CD4-positive, alpha-beta memory T cell (primary cell): Measurements from ENCODE around the gene AIG1. TPM values are rescaled to one million over a fixed set of nuclear protein-coding genes. Genes with fewer than 3 reads are reported as not detected.

ENCODE experiments used
- CTCF ChIA-PET: fragments of 350-600 bp; sonication (Branson Sonifier 250); formaldehyde crosslinking; loops from one replicate; lab custom pipeline; 2021; ENCODE audit warnings: inconsistent platforms; ENCODE audit not compliant: partially characterized antibody; lab: Charles Lee
- POLR2A ChIA-PET: fragments of 350-600 bp; sonication (Branson Sonifier 250); formaldehyde crosslinking; loops from one replicate; lab custom pipeline; 2021; ENCODE audit not compliant: partially characterized antibody; lab: Charles Lee
- DNase-seq, 5 donors: peaks; one replicate each; pipeline versions ENCODE4 v3.0.0 to v3.0.0-alpha.2; 2020 to 2022; ENCODE audit warnings: mixed read lengths in 1 of 5
- H3K27ac ChIP-seq: one replicate; pipeline ENCODE4 v1.7.0; 2013; ENCODE audit warnings: low read depth, low read length
- H3K27me3 ChIP-seq: 2 replicates; pipeline ENCODE4 v1.7.0; 2013; ENCODE audit warnings: mild to moderate bottlenecking, low read length, moderate library complexity; ENCODE audit not compliant: insufficient read depth
- H3K36me3 ChIP-seq: 2 replicates; pipeline ENCODE4 v1.7.0; 2013; ENCODE audit warnings: mild to moderate bottlenecking, low read length, moderate library complexity; ENCODE audit not compliant: insufficient read depth
- H3K4me1 ChIP-seq: 2 replicates; pipeline ENCODE4 v1.7.0; 2013; ENCODE audit warnings: mild to moderate bottlenecking, low read length, moderate library complexity; ENCODE audit not compliant: insufficient read depth
- H3K4me3 ChIP-seq, 2 donors: one replicate each; pipeline ENCODE4 v1.7.0; 2013; ENCODE audit warnings: low read length in 2 of 2, mild to moderate bottlenecking in 1 of 2
- H3K9me3 ChIP-seq, 2 donors: one replicate each; pipeline ENCODE4 v1.7.0; 2013; ENCODE audit warnings: low read length in 2 of 2, control low read depth in 1 of 2; ENCODE audit not compliant: control insufficient read depth in 1 of 2
- H3K27ac Mint-ChIP-seq, 7 donors: one replicate each; pipeline ENCODE4 v1.8.0; 2020 to 2021; ENCODE audit warnings: mixed read lengths in 7 of 7, mild to moderate bottlenecking in 6 of 7, inconsistent platforms in 3 of 7, moderate library complexity in 3 of 7
- H3K27me3 Mint-ChIP-seq, 2 donors: one replicate each; pipeline ENCODE4 v1.8.0; 2020 to 2021; ENCODE audit warnings: mixed read lengths in 2 of 2
- H3K36me3 Mint-ChIP-seq, 2 donors: one replicate each; pipeline ENCODE4 v1.8.0; 2020 to 2021; ENCODE audit warnings: mixed read lengths in 2 of 2, inconsistent platforms in 1 of 2, mild to moderate bottlenecking in 1 of 2
- H3K4me1 Mint-ChIP-seq, 4 donors: one replicate each; pipeline ENCODE4 v1.8.0; 2020 to 2021; ENCODE audit warnings: mixed read lengths in 4 of 4, mild to moderate bottlenecking in 1 of 4
- H3K4me3 Mint-ChIP-seq, 8 donors: one replicate each; pipeline ENCODE4 v1.8.0; 2020 to 2021; ENCODE audit warnings: mixed read lengths in 8 of 8, mild to moderate bottlenecking in 7 of 8, moderate library complexity in 6 of 8, inconsistent platforms in 3 of 8
- H3K9me3 Mint-ChIP-seq, 8 donors: one replicate each; pipeline ENCODE4 v1.8.0; 2020 to 2021; ENCODE audit warnings: mixed read lengths in 8 of 8, mild to moderate bottlenecking in 5 of 8, inconsistent platforms in 3 of 8, moderate library complexity in 1 of 8
- intact Hi-C: fragments of 100-400 bp; cut with micrococcal nuclease; formaldehyde crosslinking; loops from one replicate; pipeline ENCODE4 v1.15.1; 2023
- polyA plus RNA-seq, 2 donors: library from polyadenylated mRNA; unstranded; fragments of 300-500 nt; fragmentation: Illumina TruSeq; gene quantifications; one replicate each; pipeline ENCODE4 v1.2.3, GENCODE V29; 2021
- total RNA-seq, 2 experiments: library from RNA; stranded (reverse); gene quantifications; one replicate each; pipeline ENCODE4 v1.2.3, GENCODE V29; 2021

Gene AIG1
- total and polyA plus RNA-seq, 4 experiments from 2014 or later, result 9.6 to 21.5 (median 15.3) TPM

DNA sequence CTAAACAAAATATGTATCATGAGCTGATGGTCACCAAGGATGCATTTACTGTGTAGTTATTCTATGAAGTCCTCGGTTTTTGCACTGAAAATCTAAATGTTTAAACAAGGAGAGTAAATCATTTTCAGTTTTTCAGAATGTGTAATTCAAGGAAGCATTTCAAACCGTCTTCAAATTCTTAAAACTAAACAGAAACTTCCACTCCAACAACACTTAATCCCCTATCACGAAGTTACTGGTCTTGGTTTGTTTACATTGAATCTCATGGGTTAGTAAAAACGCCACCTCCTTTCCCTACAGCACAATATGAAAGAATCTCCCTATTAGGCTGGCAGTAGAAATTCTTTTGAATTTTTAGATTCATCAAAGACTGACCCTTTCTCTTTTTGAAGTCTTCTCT lies 192.9 kb downstream of the AIG1 start:
- Histone ChIP-seq H3K9me3 (no peaks in the 10 kb centered on the region), H3K27me3 (no peaks in the 10 kb centered on the region), H3K4me1 (no peaks in the 10 kb centered on the region), H3K4me3 (no peak overlapping the region), H3K27ac (no peak overlapping the region), H3K36me3 (no peaks in the 10 kb centered on the region)
- Mint-ChIP-seq H3K27me3 (no peaks in the 10 kb centered on the region), H3K36me3 (peaks cover 0 to 21% of the 10 kb centered on the region in 2 donors), H3K4me1 (no peaks in the 10 kb centered on the region), H3K9me3 (peaks cover 0 to 3% (median 0%) of the 10 kb centered on the region in 8 donors), H3K27ac (no peak overlapping the region), H3K4me3 (no peak overlapping the region)
- ChIA-PET CTCF (no interaction called here), POLR2A (no interaction called here)
- intact Hi-C loops, result no loop called here
- no peak for DNase-seq

DNA sequence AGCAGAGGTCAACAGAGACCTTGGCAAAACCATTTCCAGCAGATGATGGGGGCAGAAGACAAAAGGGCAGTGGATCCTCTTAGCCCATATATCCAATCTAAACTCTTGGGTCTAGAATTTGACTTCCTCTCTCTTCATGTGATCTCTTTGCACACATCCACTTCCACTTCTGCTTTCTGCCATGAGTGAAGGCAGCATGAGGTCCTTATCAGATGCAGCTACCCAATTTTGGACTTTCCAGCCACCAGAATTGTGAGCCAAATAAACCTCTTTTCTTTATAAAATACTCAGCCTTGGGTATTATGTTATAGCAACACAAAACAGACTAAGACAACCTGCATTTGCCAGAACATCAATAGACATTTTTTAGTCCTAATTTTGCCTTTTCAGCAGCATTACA lies 198.3 kb downstream of the AIG1 start:
- peaks cover 0 to 9% (median 3%) of the 10 kb centered on the region in 8 donors for H3K9me3 Mint-ChIP-seq
- CTCF ChIA-PET, result interaction anchor here (1.2 kb wide), 1 partner anchor 21 kb away, joined by 3 read pairs; no protein-coding TSS in a partner anchor
- POLR2A ChIA-PET, result no interaction called here

DNA sequence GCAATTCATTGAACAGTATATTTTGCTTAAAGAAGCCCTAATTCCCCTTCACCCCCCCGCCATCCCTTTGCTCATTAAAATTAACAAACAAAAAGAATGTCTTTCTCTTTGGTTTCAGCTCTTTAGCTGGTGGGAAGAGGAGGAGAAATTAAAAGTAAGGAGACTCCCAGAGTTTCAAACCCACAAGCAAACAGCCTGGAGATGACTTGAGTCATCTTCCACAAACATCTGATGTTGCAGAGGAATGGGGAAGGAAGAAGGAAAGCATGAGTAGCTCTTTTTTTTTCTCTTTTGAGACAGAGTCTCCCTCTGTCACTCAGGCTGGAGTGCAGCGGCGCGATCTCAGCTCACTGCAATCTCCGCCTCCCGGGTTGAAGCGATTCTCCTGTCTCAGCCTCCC lies 200.2 kb downstream of the AIG1 start:
- H3K27me3 ChIP-seq, result no peaks in the 10 kb centered on the region
- Mint-ChIP-seq H3K4me1 (no peaks in the 10 kb centered on the region), H3K36me3 (peaks cover 0 to 9% of the 10 kb centered on the region in 2 donors), H3K4me3 (no peak overlapping the region), H3K27ac (no peak overlapping the region), H3K9me3 (peaks cover 0 to 9% (median 3%) of the 10 kb centered on the region in 8 donors), H3K27me3 (peaks cover 0 to 2% of the 10 kb centered on the region in 2 donors)
- no peaks in the 10 kb centered on the region for H3K36me3 ChIP-seq
- H3K9me3 ChIP-seq, result no peaks in the 10 kb centered on the region
- ChIA-PET POLR2A (no interaction called here), CTCF (no interaction called here)
- intact Hi-C loops, result no loop called here
- no peak overlapping the region for H3K27ac ChIP-seq
- DNase-seq, result no peak
- no peaks in the 10 kb centered on the region for H3K4me1 ChIP-seq
- no peak overlapping the region for H3K4me3 ChIP-seq

More for the DNA sequence above, 198.3 kb downstream of the AIG1 start:
- peaks cover 0 to 10% of the 10 kb centered on the region in 2 donors for H3K36me3 Mint-ChIP-seq
- no peak overlapping the region for H3K27ac Mint-ChIP-seq
- no peaks in the 10 kb centered on the region for H3K4me1 Mint-ChIP-seq
- Histone ChIP-seq H3K4me1 (no peaks in the 10 kb centered on the region), H3K36me3 (no peaks in the 10 kb centered on the region), H3K4me3 (no peak overlapping the region), H3K27me3 (no peaks in the 10 kb centered on the region), H3K27ac (no peak overlapping the region), H3K9me3 (no peaks in the 10 kb centered on the region)
- DNase-seq, result no peak
- H3K4me3 Mint-ChIP-seq, result no peak overlapping the region
- no peaks in the 10 kb centered on the region for H3K27me3 Mint-ChIP-seq
- intact Hi-C loops, result no loop called here

DNA sequence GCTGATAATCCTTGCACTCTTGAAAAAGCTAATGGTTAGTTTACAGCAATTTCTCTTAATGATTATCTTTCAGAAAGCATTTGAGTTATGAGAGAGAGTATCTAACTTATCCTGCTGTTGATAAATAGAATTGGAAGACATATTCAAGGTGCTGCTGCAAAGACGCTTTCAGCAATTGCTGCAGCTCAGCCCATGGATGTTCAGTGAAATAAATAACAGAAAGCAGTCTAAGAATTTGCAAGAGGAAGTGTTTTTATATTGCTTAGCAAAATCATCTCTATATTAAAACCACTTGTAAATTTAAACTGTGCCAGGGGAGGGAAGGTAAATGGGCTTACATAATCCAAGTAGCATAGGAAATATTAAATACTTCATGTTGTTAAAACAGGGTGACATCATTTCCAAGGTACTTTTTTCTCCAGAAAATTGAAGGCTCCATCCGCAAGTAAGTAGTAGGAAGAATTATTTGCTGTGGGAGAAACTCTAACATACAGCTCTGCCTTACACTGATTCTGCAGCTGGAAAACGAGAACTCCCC lies 201.3 kb downstream of the AIG1 start:
- Mint-ChIP-seq H3K27ac (no peak overlapping the region), H3K27me3 (peaks cover 0 to 2% of the 10 kb centered on the region in 2 donors), H3K36me3 (peaks cover 0 to 9% of the 10 kb centered on the region in 2 donors), H3K9me3 (peaks cover 0 to 9% (median 3%) of the 10 kb centered on the region in 8 donors), H3K4me1 (no peaks in the 10 kb centered on the region), H3K4me3 (no peak overlapping the region)
- Histone ChIP-seq H3K27ac (no peak overlapping the region), H3K9me3 (no peaks in the 10 kb centered on the region), H3K36me3 (no peaks in the 10 kb centered on the region), H3K4me3 (no peak overlapping the region), H3K27me3 (no peaks in the 10 kb centered on the region), H3K4me1 (no peaks in the 10 kb centered on the region)
- intact Hi-C loops, result no loop called here
- no peak for DNase-seq
- ChIA-PET POLR2A (no interaction called here), CTCF (no interaction called here)

DNA sequence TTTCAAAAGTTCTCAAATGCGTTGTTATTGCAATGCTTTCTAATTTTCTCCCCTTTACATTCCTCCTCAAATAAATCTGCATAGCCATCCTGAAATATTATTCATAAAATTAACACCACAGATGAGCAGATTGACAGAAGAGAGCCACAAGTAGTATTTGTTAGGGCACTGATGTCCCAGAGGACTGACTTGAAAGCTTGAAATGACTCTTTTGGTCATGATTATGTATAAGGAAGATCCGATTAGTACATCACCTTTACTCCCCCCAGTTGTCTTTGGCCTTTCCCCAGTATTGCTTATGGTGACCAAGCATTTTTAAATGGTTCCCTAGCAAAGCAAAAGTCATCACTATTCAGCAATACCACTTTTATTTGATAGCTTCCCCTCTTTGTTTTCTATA lies 202.2 kb downstream of the AIG1 start:
- intact Hi-C loops, result no loop called here
- CTCF ChIA-PET, result no interaction called here
- DNase-seq, result no peak
- peaks cover 0 to 9% (median 3%) of the 10 kb centered on the region in 8 donors for H3K9me3 Mint-ChIP-seq
- H3K36me3 Mint-ChIP-seq, result peaks cover 0 to 9% of the 10 kb centered on the region in 2 donors
- H3K27ac Mint-ChIP-seq, result no peak overlapping the region
- no peaks in the 10 kb centered on the region for H3K4me1 Mint-ChIP-seq
- POLR2A ChIA-PET, result no interaction called here
- Histone ChIP-seq H3K36me3 (no peaks in the 10 kb centered on the region), H3K27ac (no peak overlapping the region), H3K4me1 (no peaks in the 10 kb centered on the region), H3K27me3 (no peaks in the 10 kb centered on the region), H3K9me3 (no peaks in the 10 kb centered on the region), H3K4me3 (no peak overlapping the region)
- no peak overlapping the region for H3K4me3 Mint-ChIP-seq
- peaks cover 0 to 2% of the 10 kb centered on the region in 2 donors for H3K27me3 Mint-ChIP-seq

DNA sequence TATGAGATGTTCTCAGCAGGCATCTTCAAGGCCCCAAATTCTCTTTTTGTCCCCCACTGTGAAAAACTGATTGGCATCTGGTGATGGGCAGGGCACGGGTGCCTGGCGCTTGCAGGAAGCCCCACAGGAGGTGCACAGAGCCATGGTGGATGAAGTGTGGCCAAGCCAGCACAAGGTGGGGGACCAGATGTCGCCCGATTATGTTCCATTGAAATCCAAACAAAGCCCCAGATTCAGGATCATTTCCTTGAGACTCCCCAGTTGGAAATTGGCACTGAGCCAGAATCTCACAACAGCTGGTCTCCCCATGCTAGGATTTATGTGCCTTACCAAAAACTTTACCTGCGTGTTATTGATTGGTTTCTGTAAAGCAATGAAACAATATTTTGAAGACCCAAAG lies 203.7 kb downstream of the AIG1 start:
- H3K27me3 ChIP-seq, result no peaks in the 10 kb centered on the region
- H3K4me1 ChIP-seq, result no peaks in the 10 kb centered on the region
- intact Hi-C loops, result no loop called here
- no peaks in the 10 kb centered on the region for H3K36me3 ChIP-seq
- no peaks in the 10 kb centered on the region for H3K9me3 ChIP-seq
- peaks cover 0 to 2% of the 10 kb centered on the region in 2 donors for H3K27me3 Mint-ChIP-seq
- CTCF ChIA-PET, result interaction anchor here (1.2 kb wide), 1 partner anchor 13 kb away, joined by 3 read pairs; no protein-coding TSS in a partner anchor
- peaks cover 0 to 4% of the 10 kb centered on the region in 2 donors for H3K36me3 Mint-ChIP-seq
- DNase-seq, result no peak
- no peak overlapping the region for H3K27ac Mint-ChIP-seq
- H3K4me3 Mint-ChIP-seq, result no peak overlapping the region
- no peaks in the 10 kb centered on the region for H3K4me1 Mint-ChIP-seq
- no peak overlapping the region for H3K4me3 ChIP-seq
- H3K27ac ChIP-seq, result no peak overlapping the region
- peaks cover 0 to 2% (median 0%) of the 10 kb centered on the region in 8 donors for H3K9me3 Mint-ChIP-seq
- POLR2A ChIA-PET, result no interaction called here

DNA sequence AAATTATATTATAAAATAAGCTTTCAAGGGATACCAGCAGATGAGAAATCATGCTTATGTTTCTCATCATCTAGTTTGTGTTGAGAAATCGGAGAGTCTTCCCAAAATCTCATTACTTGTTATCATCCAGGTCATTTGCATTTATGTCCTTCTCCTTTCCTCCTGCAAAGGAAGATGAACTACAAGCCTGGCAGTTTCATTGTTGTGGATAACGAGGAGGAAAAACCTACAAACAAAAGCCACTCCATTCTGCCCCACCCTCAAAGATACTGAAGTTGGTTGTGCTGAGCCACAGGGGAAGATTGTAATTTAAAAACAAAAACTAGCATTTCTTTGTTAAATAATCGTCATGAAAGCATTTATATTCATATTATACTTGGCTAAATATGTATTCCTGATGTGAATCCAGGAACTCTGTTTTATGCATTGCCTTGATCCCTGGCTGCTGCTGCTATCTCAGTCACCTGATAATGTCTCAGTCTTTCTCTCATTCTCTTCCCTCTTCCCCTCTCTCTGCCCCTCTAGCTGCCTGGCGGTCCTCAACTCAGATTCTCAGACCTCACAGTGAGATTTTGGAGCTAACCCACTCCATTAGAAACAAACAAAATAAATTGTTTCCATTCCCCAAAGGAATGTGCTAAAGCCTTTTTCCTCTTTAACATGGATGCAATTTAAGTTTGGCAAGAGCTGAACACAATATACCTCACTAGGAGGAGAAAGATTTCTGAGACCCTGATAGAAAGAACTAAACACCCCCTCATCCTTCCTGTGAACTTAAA lies 204.5 kb downstream of the AIG1 start:
- CTCF ChIA-PET, result interaction anchor here (1.2 kb wide), 1 partner anchor 12 kb away, joined by 3 read pairs; no protein-coding TSS in a partner anchor
- Mint-ChIP-seq H3K9me3 (peaks cover 0 to under 1% (median 0%) of the 10 kb centered on the region in 8 donors), H3K27me3 (peaks cover 0 to 2% of the 10 kb centered on the region in 2 donors), H3K4me1 (no peaks in the 10 kb centered on the region), H3K36me3 (peaks cover 0 to 3% of the 10 kb centered on the region in 2 donors), H3K4me3 (peak overlapping the region in 1 of 8 donors; percentile 3), H3K27ac (no peak overlapping the region)
- H3K9me3 ChIP-seq, result no peaks in the 10 kb centered on the region
- POLR2A ChIA-PET, result no interaction called here
- no peaks in the 10 kb centered on the region for H3K4me1 ChIP-seq
- no peak overlapping the region for H3K27ac ChIP-seq
- intact Hi-C loops, result no loop called here
- no peak overlapping the region for H3K4me3 ChIP-seq
- H3K36me3 ChIP-seq, result no peaks in the 10 kb centered on the region
- H3K27me3 ChIP-seq, result no peaks in the 10 kb centered on the region
- DNase-seq, result no peak
